ENCODE results near the gene SPATA7. TPM values are rescaled to one million over a fixed set of nuclear protein-coding genes. Genes with fewer than 3 reads are reported as not detected.

The SPATA7 gene
- total RNA-seq, 5 donors from 2014 or later (not counting 1 experiment from before 2014, with no cell fraction given) = 2.4 to 4.3 (median 3.5) TPM

DNA sequence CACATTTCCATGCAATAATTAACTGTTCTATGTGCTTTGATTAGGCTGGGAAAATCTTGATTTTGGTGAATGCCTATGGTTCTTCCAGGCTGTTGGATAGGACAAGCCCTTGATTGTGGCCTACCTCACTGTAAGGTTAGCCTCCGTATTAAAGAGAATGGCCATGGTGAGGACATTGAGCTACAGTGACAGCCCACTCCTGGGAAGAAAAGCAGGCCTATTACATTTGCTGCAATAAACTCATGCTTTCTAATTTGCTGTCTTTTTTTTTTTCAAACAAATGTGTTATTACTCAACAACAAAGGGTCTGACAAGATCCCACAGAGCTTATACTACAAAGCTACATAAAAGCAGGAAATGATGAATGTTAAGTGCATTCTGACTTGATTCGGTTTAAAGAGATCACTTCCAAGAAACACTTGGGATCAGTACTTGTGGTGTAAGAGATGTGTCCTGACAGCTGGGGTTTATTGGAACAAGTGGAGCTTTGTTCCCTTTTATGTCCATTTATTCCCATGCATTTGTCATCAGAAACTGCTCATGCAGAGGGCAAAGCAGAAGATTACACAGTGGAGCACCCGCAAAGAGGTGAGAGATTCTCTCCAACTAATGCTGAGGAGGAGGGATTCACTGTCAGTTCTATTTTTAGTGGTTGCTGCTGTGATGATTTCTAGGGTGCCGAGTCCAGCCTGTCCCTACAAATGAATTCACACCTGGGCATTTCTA lies 33.3 kb upstream of the SPATA7 start:
- H3K4me3 Mint-ChIP-seq = no peak overlapping the region
- no peak for ATAC-seq (replicated peaks in 1 of 4)
- 100% methylated on average over 1 of the region's 4 CpGs for WGBS (ENCODE audit: insufficient coverage)
- no peaks in the 10 kb centered on the region for H3K4me1 ChIP-seq (ENCODE audit: control insufficient read depth in 1 of 2, extremely low read depth in 1 of 2, insufficient read depth in 2 of 2, low read length in 2 of 2)
- no peak overlapping the region for H3K4me3 ChIP-seq (ENCODE audit: control insufficient read depth in 1 of 2, extremely low read depth in 1 of 2, low read length in 1 of 2)
- no peak overlapping the region for H3K27ac Mint-ChIP-seq
- no peaks in the 10 kb centered on the region for H3K36me3 Mint-ChIP-seq
- no peaks in the 10 kb centered on the region for H3K36me3 ChIP-seq (ENCODE audit: control insufficient read depth in 2 of 2, extremely low read depth in 1 of 2, insufficient read depth in 1 of 2, low read length in 1 of 2)
- DNase-seq = no peak
- no peaks in the 10 kb centered on the region for H3K9me3 Mint-ChIP-seq
- H3K9me3 ChIP-seq = no peaks in the 10 kb centered on the region
- H3K4me1 Mint-ChIP-seq = no peaks in the 10 kb centered on the region
- no peaks in the 10 kb centered on the region for H3K27me3 Mint-ChIP-seq
- H3K27me3 ChIP-seq (replicated peaks in 1 of 2; ENCODE audit: control insufficient read depth in 2 of 2, extremely low read depth in 1 of 2, insufficient read depth in 2 of 2, low read length in 1 of 2) = peaks cover 0 to 2% of the 10 kb centered on the region in 2 experiments
- ChIA-PET POLR2A (no interaction called here), CTCF (interaction anchor here in 1 of 2 donors (0.7 kb wide), 1 partner anchor 406 kb away, joined by 3 read pairs; no protein-coding TSS in a partner anchor)
- no peak overlapping the region for H3K27ac ChIP-seq (ENCODE audit: low read length)

DNA sequence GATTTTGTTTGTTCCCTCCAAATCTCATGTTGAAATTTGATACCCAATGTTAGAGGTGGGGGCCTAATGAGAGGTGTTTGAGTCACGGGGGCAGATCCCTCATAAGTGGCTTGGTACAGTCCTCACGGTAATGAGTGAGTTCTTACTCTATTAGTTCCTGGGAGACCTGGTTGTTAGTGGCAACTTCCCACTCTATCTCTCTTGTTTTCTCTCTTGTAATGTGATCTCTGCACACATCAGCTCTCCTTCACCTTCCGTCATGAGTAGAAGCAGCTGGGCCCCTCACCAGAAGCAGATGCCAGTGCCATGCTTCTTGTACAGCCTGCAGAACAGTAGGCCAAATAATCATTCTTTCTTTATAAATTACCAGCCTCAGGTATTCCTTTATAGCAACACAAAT lies 32.8 kb upstream of the SPATA7 start:
- 100% methylated on average over 1 of the region's 3 CpGs for WGBS (ENCODE audit: insufficient coverage)
- CTCF ChIA-PET = interaction anchor here in 1 of 2 donors (0.7 kb wide), 1 partner anchor 407 kb away, joined by 3 read pairs; no protein-coding TSS in a partner anchor

DNA sequence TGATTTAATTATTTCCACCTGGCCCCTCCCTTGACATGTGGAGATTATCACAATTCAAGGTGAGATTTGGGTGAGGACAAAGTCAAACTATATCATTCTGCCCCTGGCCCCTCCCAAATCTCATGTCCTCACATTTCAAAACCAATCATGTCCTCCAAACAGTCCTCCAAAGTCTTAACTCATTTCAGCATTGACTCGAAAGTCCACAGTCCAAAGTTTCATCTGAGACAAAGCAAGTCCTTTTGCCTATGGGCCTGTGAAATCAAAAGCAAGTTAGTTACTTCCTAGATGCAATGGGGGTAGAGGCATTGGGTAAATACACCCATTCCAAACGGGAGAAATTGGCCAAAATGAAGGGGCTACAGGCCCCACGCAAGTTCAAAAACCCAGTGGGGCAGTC lies 31.1 kb upstream of the SPATA7 start:
- no peaks in the 10 kb centered on the region for H3K4me1 Mint-ChIP-seq
- H3K27ac ChIP-seq (ENCODE audit: low read length) = no peak overlapping the region

More for the DNA sequence above, 32.8 kb upstream of the SPATA7 start:
- no peaks in the 10 kb centered on the region for H3K9me3 ChIP-seq
- no peak overlapping the region for H3K27ac ChIP-seq (ENCODE audit: low read length)
- H3K4me1 ChIP-seq (ENCODE audit: control insufficient read depth in 1 of 2, extremely low read depth in 1 of 2, insufficient read depth in 2 of 2, low read length in 2 of 2) = no peaks in the 10 kb centered on the region
- Mint-ChIP-seq H3K27me3 (no peaks in the 10 kb centered on the region), H3K4me3 (no peak overlapping the region), H3K27ac (no peak overlapping the region), H3K9me3 (no peaks in the 10 kb centered on the region), H3K4me1 (no peaks in the 10 kb centered on the region), H3K36me3 (no peaks in the 10 kb centered on the region)
- POLR2A ChIA-PET = no interaction called here
- H3K4me3 ChIP-seq (ENCODE audit: control insufficient read depth in 1 of 2, extremely low read depth in 1 of 2, low read length in 1 of 2) = no peak overlapping the region
- no peak for DNase-seq
- H3K27me3 ChIP-seq (replicated peaks in 1 of 2; ENCODE audit: control insufficient read depth in 2 of 2, extremely low read depth in 1 of 2, insufficient read depth in 2 of 2, low read length in 1 of 2) = peaks cover 0 to 2% of the 10 kb centered on the region in 2 experiments
- no peak for ATAC-seq (replicated peaks in 1 of 4)
- H3K36me3 ChIP-seq (ENCODE audit: control insufficient read depth in 2 of 2, extremely low read depth in 1 of 2, insufficient read depth in 1 of 2, low read length in 1 of 2) = no peaks in the 10 kb centered on the region

DNA sequence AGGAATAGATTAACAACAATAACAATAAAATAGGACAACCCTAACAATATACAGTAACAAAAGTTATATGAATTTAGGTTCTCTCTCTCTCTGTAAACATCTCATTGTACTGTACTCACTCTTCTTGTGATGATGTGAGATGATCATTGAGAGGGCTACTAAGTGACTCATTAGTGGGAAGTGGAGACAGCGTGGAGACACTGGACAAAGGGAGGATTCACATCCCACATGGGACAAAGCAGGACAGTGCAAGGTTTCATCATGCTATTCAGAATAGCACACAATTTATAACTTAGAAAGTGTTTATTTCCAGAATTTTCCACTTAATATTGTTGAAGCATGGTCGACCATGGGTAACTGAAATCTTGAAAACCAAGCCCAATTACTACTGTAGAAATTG lies 26.0 kb upstream of the SPATA7 start:
- Mint-ChIP-seq H3K4me1 (no peaks in the 10 kb centered on the region), H3K9me3 (peaks cover 0 to 7% (median 3%) of the 10 kb centered on the region in 3 donors), H3K36me3 (no peaks in the 10 kb centered on the region), H3K27me3 (peaks cover 5 to 22% of the 10 kb centered on the region in 2 donors), H3K4me3 (no peak overlapping the region), H3K27ac (no peak overlapping the region)
- CTCF ChIA-PET = no interaction called here
- no peak overlapping the region for H3K4me3 ChIP-seq (ENCODE audit: control insufficient read depth in 1 of 2, extremely low read depth in 1 of 2, low read length in 1 of 2)
- H3K27me3 ChIP-seq (replicated peaks in 1 of 2; ENCODE audit: control insufficient read depth in 2 of 2, extremely low read depth in 1 of 2, insufficient read depth in 2 of 2, low read length in 1 of 2) = peaks cover 0 to 5% of the 10 kb centered on the region in 2 experiments
- POLR2A ChIA-PET = no interaction called here
- no peaks in the 10 kb centered on the region for H3K4me1 ChIP-seq (ENCODE audit: control insufficient read depth in 1 of 2, extremely low read depth in 1 of 2, insufficient read depth in 2 of 2, low read length in 2 of 2)
- H3K9me3 ChIP-seq = no peaks in the 10 kb centered on the region
- WGBS (ENCODE audit: insufficient coverage) = 100% methylated on average over 1 of the region's 2 CpGs
- no peaks in the 10 kb centered on the region for H3K36me3 ChIP-seq (ENCODE audit: control insufficient read depth in 2 of 2, extremely low read depth in 1 of 2, insufficient read depth in 1 of 2, low read length in 1 of 2)
- H3K27ac ChIP-seq (ENCODE audit: low read length) = no peak overlapping the region
- no peak for DNase-seq
- ATAC-seq (replicated peaks in 1 of 4) = no peak

More for the DNA sequence above, 31.1 kb upstream of the SPATA7 start:
- Histone ChIP-seq H3K4me1 (ENCODE audit: control insufficient read depth in 1 of 2, extremely low read depth in 1 of 2, insufficient read depth in 2 of 2, low read length in 2 of 2) (no peaks in the 10 kb centered on the region), H3K27me3 (replicated peaks in 1 of 2; ENCODE audit: control insufficient read depth in 2 of 2, extremely low read depth in 1 of 2, insufficient read depth in 2 of 2, low read length in 1 of 2) (peaks cover 0 to 5% of the 10 kb centered on the region in 2 experiments), H3K4me3 (ENCODE audit: control insufficient read depth in 1 of 2, extremely low read depth in 1 of 2, low read length in 1 of 2) (no peak overlapping the region), H3K36me3 (ENCODE audit: control insufficient read depth in 2 of 2, extremely low read depth in 1 of 2, insufficient read depth in 1 of 2, low read length in 1 of 2) (no peaks in the 10 kb centered on the region), H3K9me3 (no peaks in the 10 kb centered on the region)
- Mint-ChIP-seq H3K36me3 (no peaks in the 10 kb centered on the region), H3K4me3 (no peak overlapping the region), H3K27ac (no peak overlapping the region), H3K9me3 (no peaks in the 10 kb centered on the region), H3K27me3 (peaks cover 1 to 7% of the 10 kb centered on the region in 2 donors)
- 83% methylated on average over 2 of the region's 3 CpGs for WGBS (ENCODE audit: insufficient coverage)
- DNase-seq (no peak), ATAC-seq (replicated peaks in 1 of 4) (no peak)
- POLR2A ChIA-PET = no interaction called here
- CTCF ChIA-PET = no interaction called here

DNA sequence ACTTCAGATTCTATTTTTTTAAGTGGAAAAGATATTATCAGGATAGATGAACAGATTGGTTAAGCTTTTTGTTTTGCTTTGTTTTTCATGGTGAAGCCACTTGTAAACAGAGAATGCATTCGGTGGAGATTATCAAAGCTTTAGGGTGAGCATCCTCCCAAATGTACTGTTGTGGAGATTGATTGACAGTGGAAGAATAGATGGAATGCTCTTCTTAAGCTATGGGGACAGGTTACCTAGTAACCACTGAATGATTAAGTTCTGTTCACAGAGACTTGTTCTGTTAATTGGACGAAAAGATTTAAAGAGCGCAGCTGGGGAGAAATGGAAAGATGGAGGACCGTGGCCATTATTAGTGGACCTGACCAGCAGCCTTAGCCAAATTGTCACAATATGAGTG lies 21.8 kb upstream of the SPATA7 start:
- CTCF ChIA-PET = interaction anchor here in 1 of 2 donors (0.5 kb wide), 1 partner anchor 36 kb away, joined by 3 read pairs; no protein-coding TSS in a partner anchor
- no peak overlapping the region for H3K4me3 ChIP-seq (ENCODE audit: control insufficient read depth in 1 of 2, extremely low read depth in 1 of 2, low read length in 1 of 2)
- no peaks in the 10 kb centered on the region for H3K27me3 ChIP-seq (replicated peaks in 1 of 2; ENCODE audit: control insufficient read depth in 2 of 2, extremely low read depth in 1 of 2, insufficient read depth in 2 of 2, low read length in 1 of 2)
- no peak for DNase-seq
- H3K9me3 ChIP-seq = no peaks in the 10 kb centered on the region
- H3K36me3 ChIP-seq (ENCODE audit: control insufficient read depth in 2 of 2, extremely low read depth in 1 of 2, insufficient read depth in 1 of 2, low read length in 1 of 2) = no peaks in the 10 kb centered on the region
- H3K27ac ChIP-seq (ENCODE audit: low read length) = no peak overlapping the region
- no peaks in the 10 kb centered on the region for H3K4me1 ChIP-seq (ENCODE audit: control insufficient read depth in 1 of 2, extremely low read depth in 1 of 2, insufficient read depth in 2 of 2, low read length in 2 of 2)
- POLR2A ChIA-PET = no interaction called here
- H3K4me1 Mint-ChIP-seq = no peaks in the 10 kb centered on the region
- no peaks in the 10 kb centered on the region for H3K36me3 Mint-ChIP-seq
- H3K9me3 Mint-ChIP-seq = peaks cover 0 to 7% (median 3%) of the 10 kb centered on the region in 3 donors
- no peak for ATAC-seq (replicated peaks in 1 of 4)
- no peak overlapping the region for H3K4me3 Mint-ChIP-seq
- H3K27ac Mint-ChIP-seq = no peak overlapping the region
- peaks cover 8 to 21% of the 10 kb centered on the region in 2 donors for H3K27me3 Mint-ChIP-seq
- 85% methylated on average over 4 of the region's 4 CpGs for WGBS (ENCODE audit: insufficient coverage)

- WGBS (ENCODE audit: insufficient coverage) = no CpG with 5 or more reads among the region's 4 CpGs
- H3K4me1 ChIP-seq (ENCODE audit: control insufficient read depth in 1 of 2, extremely low read depth in 1 of 2, insufficient read depth in 2 of 2, low read length in 2 of 2) = no peaks in the 10 kb centered on the region
- ChIA-PET POLR2A (no interaction called here), CTCF (no interaction called here)
- peaks cover 0 to 5% of the 10 kb centered on the region in 2 experiments for H3K27me3 ChIP-seq (replicated peaks in 1 of 2; ENCODE audit: control insufficient read depth in 2 of 2, extremely low read depth in 1 of 2, insufficient read depth in 2 of 2, low read length in 1 of 2)
- no peaks in the 10 kb centered on the region for H3K36me3 ChIP-seq (ENCODE audit: control insufficient read depth in 2 of 2, extremely low read depth in 1 of 2, insufficient read depth in 1 of 2, low read length in 1 of 2)
- H3K9me3 ChIP-seq = no peaks in the 10 kb centered on the region
- H3K27me3 Mint-ChIP-seq = peaks cover 19 to 29% of the 10 kb centered on the region in 2 donors
- H3K4me3 ChIP-seq (ENCODE audit: control insufficient read depth in 1 of 2, extremely low read depth in 1 of 2, low read length in 1 of 2) = no peak overlapping the region
- H3K4me1 Mint-ChIP-seq = no peaks in the 10 kb centered on the region
- H3K9me3 Mint-ChIP-seq = peaks cover 0 to 7% (median 3%) of the 10 kb centered on the region in 3 donors
- H3K4me3 Mint-ChIP-seq = no peak overlapping the region
- no peak for ATAC-seq (replicated peaks in 1 of 4)
- no peak for DNase-seq
- H3K27ac Mint-ChIP-seq = no peak overlapping the region
- no peak overlapping the region for H3K27ac ChIP-seq (ENCODE audit: low read length)
- no peaks in the 10 kb centered on the region for H3K36me3 Mint-ChIP-seq
Observed at GRCh38 chr14:88364710-88365413, 20.6 kb upstream of the SPATA7 start.

All from T-cell (primary cell).